ENCODE results near the gene FAM83G. TPM values are rescaled to one million over a fixed set of nuclear protein-coding genes. Genes with fewer than 3 reads are reported as not detected.

FAM83G gene
- total and polyA plus RNA-seq, 3 donors from 2014 or later, result 2.5 to 4.7 (median 4.6) TPM

GRCh38 chr17:18966831-18967624 is 37.5 kb downstream of the FAM83G start:
- Histone ChIP-seq H3K9me3 (no peaks in the 10 kb centered on the region), H3K4me1 (no peaks in the 10 kb centered on the region), H3K4me3 (no peak overlapping the region), H3K36me3 (ENCODE audit: low read depth, missing control alignments) (no peaks in the 10 kb centered on the region), H3K27ac (no peak overlapping the region), H3K27me3 (no peaks in the 10 kb centered on the region)
- DNase-seq, result no peak
- TF ChIP-seq POLR2A (IDR thresholded peaks at IDR 0.05), result no peak
- TF ChIP-seq CTCF (IDR thresholded peaks at IDR 0.05), result no peak
- intact Hi-C loops (cut with DNase I; ENCODE audit: low total_unique reads), result no loop called here
- WGBS, 2 donors, result 71 to 78% methylated on average over 15 to 19 of the region's 19 CpGs

GRCh38 chr17:18965530-18966236 is 38.9 kb downstream of the FAM83G start:
- no peak for DNase-seq
- intact Hi-C loops (cut with DNase I; ENCODE audit: low total_unique reads), result no loop called here

GRCh38 chr17:18964550-18964949 is 40.0 kb downstream of the FAM83G start:
- Histone ChIP-seq H3K4me1 (no peaks in the 10 kb centered on the region), H3K9me3 (no peaks in the 10 kb centered on the region), H3K27ac (no peak overlapping the region), H3K36me3 (ENCODE audit: low read depth, missing control alignments) (no peaks in the 10 kb centered on the region), H3K4me3 (no peak overlapping the region), H3K27me3 (no peaks in the 10 kb centered on the region)
- whole genome bisulfite sequencing, 2 donors, result 93 to 96% methylated on average over 9 of the region's 9 CpGs
- TF ChIP-seq CTCF (IDR thresholded peaks at IDR 0.05), result no peak
- DNase-seq, result no peak
- intact Hi-C loops (cut with DNase I; ENCODE audit: low total_unique reads), result no loop called here

More at GRCh38 chr17:18965530-18966236, 38.9 kb downstream of the FAM83G start:
- 80 to 84% methylated on average over 6 to 12 of the region's 14 CpGs for WGBS, 2 donors
- no peaks in the 10 kb centered on the region for H3K4me1 ChIP-seq
- TF ChIP-seq POLR2A (IDR thresholded peaks at IDR 0.05) (no peak), CTCF (IDR thresholded peaks at IDR 0.05) (no peak)
- H3K4me3 ChIP-seq, result no peak overlapping the region
- no peaks in the 10 kb centered on the region for H3K27me3 ChIP-seq
- H3K27ac ChIP-seq, result no peak overlapping the region
- no peaks in the 10 kb centered on the region for H3K9me3 ChIP-seq
- H3K36me3 ChIP-seq (ENCODE audit: low read depth, missing control alignments), result no peaks in the 10 kb centered on the region

- no peaks in the 10 kb centered on the region for H3K27me3 ChIP-seq
- no peaks in the 10 kb centered on the region for H3K4me1 ChIP-seq
- H3K9me3 ChIP-seq, result no peaks in the 10 kb centered on the region
- H3K4me3 ChIP-seq, result no peak overlapping the region
- H3K27ac ChIP-seq, result no peak overlapping the region
- DNase-seq, result no peak
- no peak for TF ChIP-seq POLR2A (IDR thresholded peaks at IDR 0.05)
- TF ChIP-seq CTCF (IDR thresholded peaks at IDR 0.05), result no peak
- no peaks in the 10 kb centered on the region for H3K36me3 ChIP-seq (ENCODE audit: low read depth, missing control alignments)
- 91% methylated on average over 9 of the region's 9 CpGs for WGBS, 2 donors
- intact Hi-C loops (cut with DNase I; ENCODE audit: low total_unique reads), result no loop called here
These were observed 40.6 kb downstream of the FAM83G start for GRCh38 chr17:18964018-18964351.

Data from testis (tissue), 3 donors.